K562 (cell line): ENCODE measurements around the gene ANKLE1. TPM values are rescaled to one million over a fixed set of nuclear protein-coding genes. Genes with fewer than 3 reads are reported as not detected.

Source experiments
- C11orf30 ChIP-seq: fragments of 450-650 bp; IDR thresholded peaks from 2 replicates; pipeline ENCODE4 v1.6.1; 2016; ENCODE audit warnings: low read depth, mild to moderate bottlenecking
- CHCHD3 ChIP-seq: fragments of 250-450 bp; sonication (Bioruptor Pico); IDR thresholded peaks from 2 replicates; pipeline ENCODE4 v2.1.2; 2022; ENCODE audit warnings: mild to moderate bottlenecking
- CHD1 ChIP-seq: fragments of 200-600 bp; sonication (generic); IDR thresholded peaks from one replicate; pipeline ENCODE4 v1.6.1; 2012; ENCODE audit warnings: mild to moderate bottlenecking, moderate library complexity, low read length, inconsistent platforms
- CSDE1 ChIP-seq, 2 experiments: fragments of 450-650 bp; IDR thresholded peaks; 2 replicates each; pipeline ENCODE4 v1.6.1; 2016; ENCODE audit warnings: mild to moderate bottlenecking in 1 of 2
- DLX4 ChIP-seq: fragments of 250-450 bp; sonication (Bioruptor Pico); IDR thresholded peaks from 2 replicates; pipeline ENCODE4 v1.6.1; 2021; ENCODE audit warnings: mild to moderate bottlenecking
- E2F3 ChIP-seq: fragments of 250-450 bp; sonication (Bioruptor Pico); IDR thresholded peaks from 2 replicates; pipeline ENCODE4 v1.4.0; 2020; ENCODE audit warnings: mild to moderate bottlenecking
- EP400 ChIP-seq: fragments of 450-650 bp; IDR thresholded peaks from 2 replicates; pipeline ENCODE4 v1.6.1; 2017; ENCODE audit warnings: antibody characterized with exemption, mild to moderate bottlenecking, moderate library complexity
- FOXA3 ChIP-seq, 2 experiments: fragments of 450-650 bp in 1 of 2; sonication (generic) in 1 of 2; formaldehyde crosslinking; IDR thresholded peaks in 1 of 2; conservative IDR thresholded peaks in 1 of 2; 2 replicates each; pipeline versions ENCODE4 v1.4.0 to v1.8.0; 2020 to 2022; ENCODE audit warnings: mild to moderate bottlenecking in 2 of 2, missing genetic modification reagents in 1 of 2
- FOXP1 ChIP-seq: sonication (generic); formaldehyde crosslinking; IDR thresholded peaks from 2 replicates; pipeline ENCODE4 v1.8.0; 2022; ENCODE audit warnings: mild to moderate bottlenecking, missing genetic modification reagents
- HIVEP1 ChIP-seq: fragments of 250-450 bp; sonication (Bioruptor Pico); IDR thresholded peaks from 2 replicates; pipeline ENCODE4 v1.4.0; 2020; ENCODE audit warnings: mild to moderate bottlenecking
- HLTF ChIP-seq: fragments of 450-650 bp; IDR thresholded peaks from 2 replicates; pipeline ENCODE4 v1.6.1; 2016
- KLF16 ChIP-seq: IDR thresholded peaks from 2 replicates; pipeline ENCODE4 v1.6.1; 2016; ENCODE audit warnings: antibody characterized with exemption
- MEF2A ChIP-seq: IDR thresholded peaks from 2 replicates; pipeline ENCODE4 v1.6.1; 2011; ENCODE audit warnings: low read depth, mild to moderate bottlenecking, low read length, moderate library complexity; ENCODE audit not compliant: control insufficient read depth
- MEIS2 ChIP-seq: fragments of 450-650 bp; IDR thresholded peaks from 2 replicates; pipeline ENCODE4 v1.6.1; 2014; ENCODE audit warnings: mild to moderate bottlenecking; ENCODE audit not compliant: partially characterized antibody
- NCOA1 ChIP-seq: fragments of 450-650 bp; IDR thresholded peaks from 2 replicates; pipeline ENCODE4 v1.6.1; 2016; ENCODE audit warnings: low read depth
- NR2F6 ChIP-seq: fragments of 450-650 bp; formaldehyde crosslinking; IDR thresholded peaks from 2 replicates; pipeline ENCODE4 v1.4.0; 2020; ENCODE audit warnings: mild to moderate bottlenecking
- RBBP5 ChIP-seq: fragments of 200-600 bp; sonication (generic); IDR thresholded peaks from 2 replicates; pipeline ENCODE4 v1.6.1; 2012; ENCODE audit warnings: borderline replicate concordance, mild to moderate bottlenecking, low read length, control low read depth, inconsistent platforms; ENCODE audit not compliant: insufficient read depth, poor library complexity, severe bottlenecking
- ZBTB7A ChIP-seq: IDR thresholded peaks from 2 replicates; pipeline ENCODE4 v1.6.1; 2011; ENCODE audit warnings: low read depth, mild to moderate bottlenecking, low read length, moderate library complexity, borderline replicate concordance; ENCODE audit not compliant: control insufficient read depth
- ZFP30 ChIP-seq: fragments of 250-450 bp; sonication (Bioruptor Pico); IDR thresholded peaks from 2 replicates; pipeline ENCODE4 v1.8.0; 2022; ENCODE audit warnings: moderate library complexity, mild to moderate bottlenecking, inconsistent platforms, borderline replicate concordance
- ZKSCAN1 ChIP-seq: fragments of 150-350 bp; IDR thresholded peaks from 2 replicates; pipeline ENCODE4 v1.6.1; 2016; ENCODE audit warnings: low read depth, low read length
- ZNF12 ChIP-seq: sonication (generic); formaldehyde crosslinking; IDR thresholded peaks from 2 replicates; pipeline ENCODE4 v1.4.0; 2020; ENCODE audit warnings: mild to moderate bottlenecking, missing genetic modification reagents
- ZNF316 ChIP-seq: fragments of 450-650 bp; IDR thresholded peaks from 2 replicates; pipeline ENCODE4 v1.6.1; 2016
- ZNF561 ChIP-seq: fragments of 450-650 bp; formaldehyde crosslinking; conservative IDR thresholded peaks from 2 replicates; pipeline ENCODE4 v1.4.0; 2020; ENCODE audit warnings: mild to moderate bottlenecking, moderate library complexity
- polyA plus RNA-seq, 8 experiments: library from polyadenylated mRNA; depleted of rRNA in 4 of 8; stranded (reverse) in 5 of 8; unstranded in 3 of 8; fragments of >200 nt; fragmentation: Nextera tagmentation in 2 of 8; fragmentation: Illumina TruSeq in 1 of 8; extraction: Ambion mirVana in 2 of 8; extraction: Trizol in 1 of 8; gene quantifications; 2 replicates each; pipeline versions ENCODE4 v1.2.1 to v1.2.3, GENCODE V29; 2011 to 2014; ENCODE audit warnings: inconsistent platforms in 1 of 8, missing spikeins in 1 of 8
- total RNA-seq, 7 experiments: library from RNA; depleted of rRNA in 6 of 7; stranded (reverse); fragments of >200 nt in 6 of 7; fragmentation: Illumina TruSeq in 2 of 7; extraction: Trizol in 2 of 7; gene quantifications; 2 replicates each; pipeline versions ENCODE4 v1.2.1 to v1.2.3, GENCODE V29; 2011 to 2021; ENCODE audit warnings: low replicate concordance in 1 of 7
- TF ChIP-seq, protein P1 (sequence below), 2 experiments: IDR thresholded peaks; 2 replicates each; pipeline ENCODE4 v1.6.1; 2012; ENCODE audit warnings: improper control_type of control experiment in 2 of 2, low read depth in 2 of 2, low read length in 2 of 2, borderline replicate concordance in 1 of 2
- TF ChIP-seq, protein P2 (sequence below): fragments of 450-650 bp; formaldehyde crosslinking; conservative IDR thresholded peaks from 2 replicates; pipeline ENCODE4 v1.4.0; 2022; ENCODE audit warnings: mild to moderate bottlenecking, missing genetic modification characterization
- TF ChIP-seq, protein P3 (sequence below): fragments of 250-450 bp; sonication (Bioruptor Pico); IDR thresholded peaks from 2 replicates; pipeline ENCODE4 v1.8.0; 2021; ENCODE audit warnings: borderline replicate concordance, mild to moderate bottlenecking, moderate library complexity; ENCODE audit not compliant: poor library complexity, severe bottlenecking

The ANKLE1 gene
- total and polyA plus RNA-seq, 9 of the 15 experiments (the other 6 are each of a cell fraction or from before 2014, with no cell fraction given), result 0.63 to 9.2 (median 2.9) TPM

- TF ChIP-seq NR2F6 (CRISPR knock-in tag) (no peak), EP400 (peak; percentile 24; the same call in 1 of the 2 replicates), DLX4 (no peak), CHD1 (peak; percentile 87), E2F3 (CRISPR knock-in tag) (no peak), ZBTB7A (no peak; the same call in none of the 2 replicates), HLTF (no peak), KLF16 (no peak), CSDE1 (IDR thresholded peaks at IDR 0.05) (no peak), ZKSCAN1 (no peak), FOXA3 (CRISPR knock-in tag; conservative IDR thresholded peaks at IDR 0.05 in 1 of 2, IDR thresholded peaks at IDR 0.05 in 1 of 2) (peak in 1 of 2 experiments; percentile 37; a peak in 1 of 4 replicates), RBBP5 (no peak), C11orf30 (peak; percentile 87), CHCHD3 (no peak), ZNF561 (CRISPR knock-in tag) (no peak), ZNF316 (no peak), FOXP1 (CRISPR knock-in tag) (no peak), HIVEP1 (CRISPR knock-in tag) (no peak), MEF2A (no peak), ZFP30 (CRISPR knock-in tag) (no peak), NCOA1 (no peak), ZNF12 (no peak), MEIS2 (no peak)
- TF ChIP-seq, protein P1, sequence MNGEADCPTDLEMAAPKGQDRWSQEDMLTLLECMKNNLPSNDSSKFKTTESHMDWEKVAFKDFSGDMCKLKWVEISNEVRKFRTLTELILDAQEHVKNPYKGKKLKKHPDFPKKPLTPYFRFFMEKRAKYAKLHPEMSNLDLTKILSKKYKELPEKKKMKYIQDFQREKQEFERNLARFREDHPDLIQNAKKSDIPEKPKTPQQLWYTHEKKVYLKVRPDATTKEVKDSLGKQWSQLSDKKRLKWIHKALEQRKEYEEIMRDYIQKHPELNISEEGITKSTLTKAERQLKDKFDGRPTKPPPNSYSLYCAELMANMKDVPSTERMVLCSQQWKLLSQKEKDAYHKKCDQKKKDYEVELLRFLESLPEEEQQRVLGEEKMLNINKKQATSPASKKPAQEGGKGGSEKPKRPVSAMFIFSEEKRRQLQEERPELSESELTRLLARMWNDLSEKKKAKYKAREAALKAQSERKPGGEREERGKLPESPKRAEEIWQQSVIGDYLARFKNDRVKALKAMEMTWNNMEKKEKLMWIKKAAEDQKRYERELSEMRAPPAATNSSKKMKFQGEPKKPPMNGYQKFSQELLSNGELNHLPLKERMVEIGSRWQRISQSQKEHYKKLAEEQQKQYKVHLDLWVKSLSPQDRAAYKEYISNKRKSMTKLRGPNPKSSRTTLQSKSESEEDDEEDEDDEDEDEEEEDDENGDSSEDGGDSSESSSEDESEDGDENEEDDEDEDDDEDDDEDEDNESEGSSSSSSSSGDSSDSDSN (IDR thresholded peaks at IDR 0.05; ENCODE audit: borderline replicate concordance in 1 of 2, low read depth in 2 of 2, low read length in 2 of 2), result no peak
- TF ChIP-seq, protein P2, sequence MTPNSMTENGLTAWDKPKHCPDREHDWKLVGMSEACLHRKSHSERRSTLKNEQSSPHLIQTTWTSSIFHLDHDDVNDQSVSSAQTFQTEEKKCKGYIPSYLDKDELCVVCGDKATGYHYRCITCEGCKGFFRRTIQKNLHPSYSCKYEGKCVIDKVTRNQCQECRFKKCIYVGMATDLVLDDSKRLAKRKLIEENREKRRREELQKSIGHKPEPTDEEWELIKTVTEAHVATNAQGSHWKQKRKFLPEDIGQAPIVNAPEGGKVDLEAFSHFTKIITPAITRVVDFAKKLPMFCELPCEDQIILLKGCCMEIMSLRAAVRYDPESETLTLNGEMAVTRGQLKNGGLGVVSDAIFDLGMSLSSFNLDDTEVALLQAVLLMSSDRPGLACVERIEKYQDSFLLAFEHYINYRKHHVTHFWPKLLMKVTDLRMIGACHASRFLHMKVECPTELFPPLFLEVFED (CRISPR knock-in tag), result no peak
- TF ChIP-seq, protein P3, sequence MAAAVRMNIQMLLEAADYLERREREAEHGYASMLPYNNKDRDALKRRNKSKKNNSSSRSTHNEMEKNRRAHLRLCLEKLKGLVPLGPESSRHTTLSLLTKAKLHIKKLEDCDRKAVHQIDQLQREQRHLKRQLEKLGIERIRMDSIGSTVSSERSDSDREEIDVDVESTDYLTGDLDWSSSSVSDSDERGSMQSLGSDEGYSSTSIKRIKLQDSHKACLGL, result no peak
These were observed 27.7 kb downstream of the ANKLE1 start, which contains the start of gene DDA1 (continued) for GRCh38 chr19:17309198-17309964.
